Trophoblast cell (in vitro differentiated cells and primary cell): ENCODE measurements around the gene CENPE.
"Not testable (repeated sequence)": the region's sequence is repeated elsewhere in the genome, so short reads cannot be mapped to it uniquely, and the experiment has no call there.

Experiments used
- DNase-seq, 2 donors: peaks; one replicate each; pipeline ENCODE4 v3.0.0-alpha.2; 2016
- H2AFZ ChIP-seq: 2 replicates; pipeline ENCODE4 v1.6.1; 2013; ENCODE audit warnings: low read length, moderate library complexity, mild to moderate bottlenecking; ENCODE audit not compliant: insufficient read depth, poor library complexity
- H2AK5ac ChIP-seq: 2 replicates; pipeline ENCODE4 v1.6.1; 2013; ENCODE audit warnings: mild to moderate bottlenecking, low read length
- H2BK120ac ChIP-seq: 2 replicates; pipeline ENCODE4 v1.6.1; 2013; ENCODE audit warnings: low read length, mild to moderate bottlenecking, moderate library complexity; ENCODE audit not compliant: insufficient read depth, poor library complexity
- H2BK12ac ChIP-seq: 2 replicates; pipeline ENCODE4 v1.6.1; 2013; ENCODE audit warnings: mild to moderate bottlenecking, low read length, moderate library complexity
- H2BK5ac ChIP-seq: 2 replicates; pipeline ENCODE4 v1.6.1; 2013; ENCODE audit warnings: low read length, low read depth, moderate library complexity, mild to moderate bottlenecking; ENCODE audit not compliant: poor library complexity
- H3K14ac ChIP-seq: 2 replicates; pipeline ENCODE4 v1.6.1; 2013; ENCODE audit warnings: mild to moderate bottlenecking, low read length
- H3K18ac ChIP-seq: 2 replicates; pipeline ENCODE4 v1.6.1; 2013; ENCODE audit warnings: mild to moderate bottlenecking, low read length
- H3K23ac ChIP-seq: 2 replicates; pipeline ENCODE4 v1.6.1; 2013; ENCODE audit warnings: low read length
- H3K27ac ChIP-seq: 2 replicates; pipeline ENCODE4 v1.5.1; 2013; ENCODE audit warnings: low read depth, mild to moderate bottlenecking, inconsistent platforms, low read length, moderate library complexity
- H3K27me3 ChIP-seq: 2 replicates; pipeline ENCODE4 v1.6.1; 2013; ENCODE audit warnings: inconsistent platforms, mild to moderate bottlenecking, low read length, moderate library complexity; ENCODE audit not compliant: insufficient read depth
- H3K36me3 ChIP-seq, 2 experiments: 1 replicate in 1 of 2; 2 replicates in 1 of 2; pipeline ENCODE4 v1.6.1; 2013; ENCODE audit warnings: low read length in 2 of 2, mild to moderate bottlenecking in 2 of 2, moderate library complexity in 1 of 2; ENCODE audit not compliant: insufficient read depth in 2 of 2, control insufficient read depth in 1 of 2
- H3K4ac ChIP-seq: 2 replicates; pipeline ENCODE4 v1.6.1; 2013; ENCODE audit warnings: low read depth, mild to moderate bottlenecking, low read length, moderate library complexity
- H3K4me1 ChIP-seq, 2 experiments: 1 replicate in 1 of 2; 2 replicates in 1 of 2; pipeline ENCODE4 v1.6.1; 2013; ENCODE audit warnings: low read length in 2 of 2, mild to moderate bottlenecking in 2 of 2, moderate library complexity in 1 of 2; ENCODE audit not compliant: insufficient read depth in 2 of 2, control insufficient read depth in 1 of 2
- H3K4me2 ChIP-seq: 2 replicates; pipeline ENCODE4 v1.6.1; 2013; ENCODE audit warnings: inconsistent platforms, mild to moderate bottlenecking, low read length, moderate library complexity
- H3K4me3 ChIP-seq: 2 replicates; pipeline ENCODE4 v1.5.1; 2013; ENCODE audit warnings: mild to moderate bottlenecking, low read depth, low read length, inconsistent platforms
- H3K79me1 ChIP-seq: one replicate; pipeline ENCODE4 v1.6.1; 2013; ENCODE audit warnings: low read length
- H3K79me2 ChIP-seq: 2 replicates; pipeline ENCODE4 v1.6.1; 2013; ENCODE audit warnings: low read length, mild to moderate bottlenecking; ENCODE audit not compliant: control insufficient read depth, insufficient read depth, poor library complexity
- H3K9ac ChIP-seq: 2 replicates; pipeline ENCODE4 v1.6.1; 2013; ENCODE audit warnings: mild to moderate bottlenecking, low read length
- H3K9me3 ChIP-seq: 2 replicates; pipeline ENCODE4 v1.6.1; 2013; ENCODE audit warnings: low read depth, mild to moderate bottlenecking, control low read depth, inconsistent platforms, low read length; ENCODE audit not compliant: insufficient read depth
- H4K12ac ChIP-seq: 2 replicates; pipeline ENCODE4 v1.6.1; 2013; ENCODE audit warnings: low read depth, mild to moderate bottlenecking, low read length, moderate library complexity
- H4K8ac ChIP-seq: 2 replicates; pipeline ENCODE4 v1.6.1; 2013; ENCODE audit warnings: low read depth, mild to moderate bottlenecking, low read length, moderate library complexity
- H4K91ac ChIP-seq: one replicate; pipeline ENCODE4 v1.6.1; 2013; ENCODE audit warnings: low read depth, mild to moderate bottlenecking, low read length, moderate library complexity
- WGBS: extraction: QIAGEN DNeasy Blood & Tissue Kit; methylation state at CpG from one replicate; pipeline ENCODE4 v1.1.7; 2013; ENCODE audit warnings: missing lambda C conversion rate; ENCODE audit not compliant: insufficient read length, insufficient coverage; ENCODE audit errors: extremely low coverage; 5-methylcytosine and 5-hydroxymethylcytosine counted together

The CENPE gene

DNA sequence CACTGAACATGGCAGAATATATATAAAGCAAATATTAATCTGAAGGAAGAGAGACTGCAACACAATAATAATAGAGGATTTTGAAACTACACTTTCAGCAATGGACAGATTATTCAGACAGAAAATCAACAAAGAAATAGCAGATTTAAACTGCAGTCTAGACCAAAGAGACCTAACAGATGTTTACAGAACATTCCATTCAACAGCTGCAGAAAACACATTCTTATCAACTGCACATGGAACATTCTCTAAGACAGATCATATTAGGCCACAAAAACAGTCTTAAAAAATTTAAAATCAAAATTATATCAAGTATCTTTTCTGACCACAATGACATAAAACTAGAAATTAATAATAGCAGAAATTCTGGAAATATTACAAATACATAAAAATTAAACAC, 27.1 kb downstream of the CENPE start:
- H2AK5ac ChIP-seq, result no peak overlapping the region
- no peak for DNase-seq
- no peak overlapping the region for H3K18ac ChIP-seq
- H3K79me1 ChIP-seq, result no peaks in the 10 kb centered on the region
- H2BK5ac ChIP-seq, result no peak overlapping the region
- H4K91ac ChIP-seq, result no peak overlapping the region
- H3K9ac ChIP-seq, result no peak overlapping the region
- H3K4me1 ChIP-seq, result no peaks in the 10 kb centered on the region
- H3K23ac ChIP-seq, result no peak overlapping the region
- no peak overlapping the region for H3K4ac ChIP-seq
- peaks cover 11 to 13% of the 10 kb centered on the region in 2 experiments for H3K36me3 ChIP-seq
- no peaks in the 10 kb centered on the region for H3K9me3 ChIP-seq
- no peak overlapping the region for H2BK12ac ChIP-seq
- no peaks in the 10 kb centered on the region for H3K79me2 ChIP-seq
- H3K14ac ChIP-seq, result no peak overlapping the region
- no peak overlapping the region for H3K27ac ChIP-seq
- H3K4me2 ChIP-seq, result no peak overlapping the region
- no peak overlapping the region for H4K8ac ChIP-seq
- H2AFZ ChIP-seq, result no peak overlapping the region
- H3K27me3 ChIP-seq, result no peaks in the 10 kb centered on the region
- H4K12ac ChIP-seq, result no peak overlapping the region
- no peak overlapping the region for H2BK120ac ChIP-seq
- no peak overlapping the region for H3K4me3 ChIP-seq

DNA sequence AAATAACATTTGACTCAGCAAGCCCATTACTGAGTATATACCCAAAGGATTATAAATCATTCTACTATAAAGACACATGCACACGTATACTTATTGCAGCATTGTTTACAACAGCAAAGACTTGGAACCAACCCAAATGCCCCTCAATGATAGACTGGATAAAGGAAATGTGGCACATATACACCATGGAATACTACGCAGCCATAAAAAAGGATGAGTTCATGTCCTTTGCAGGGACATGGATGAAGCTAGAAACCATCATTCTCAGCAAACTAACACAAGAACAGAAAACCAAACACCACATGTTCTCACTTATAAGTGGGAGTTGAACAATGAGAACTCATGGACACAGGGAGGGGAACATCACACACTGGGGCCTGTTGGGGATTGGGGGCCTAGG, 28.4 kb downstream of the CENPE start:
- no CpG with 5 or more reads among the region's 2 CpGs for WGBS
- not testable (repeated sequence) for H3K14ac ChIP-seq, H4K8ac ChIP-seq, H3K4me2 ChIP-seq, H3K9ac ChIP-seq, H3K27me3 ChIP-seq, H3K18ac ChIP-seq, H2AFZ ChIP-seq, H3K9me3 ChIP-seq, H4K12ac ChIP-seq, DNase-seq, H2BK12ac ChIP-seq, H4K91ac ChIP-seq, H3K27ac ChIP-seq, H3K4me3 ChIP-seq, H2BK120ac ChIP-seq, H3K4ac ChIP-seq, H2BK5ac ChIP-seq, H3K23ac ChIP-seq, H3K4me1 ChIP-seq, H3K79me2 ChIP-seq, H2AK5ac ChIP-seq, H3K79me1 ChIP-seq
- peaks cover 11 to 13% of the 10 kb centered on the region in 2 experiments for H3K36me3 ChIP-seq

DNA sequence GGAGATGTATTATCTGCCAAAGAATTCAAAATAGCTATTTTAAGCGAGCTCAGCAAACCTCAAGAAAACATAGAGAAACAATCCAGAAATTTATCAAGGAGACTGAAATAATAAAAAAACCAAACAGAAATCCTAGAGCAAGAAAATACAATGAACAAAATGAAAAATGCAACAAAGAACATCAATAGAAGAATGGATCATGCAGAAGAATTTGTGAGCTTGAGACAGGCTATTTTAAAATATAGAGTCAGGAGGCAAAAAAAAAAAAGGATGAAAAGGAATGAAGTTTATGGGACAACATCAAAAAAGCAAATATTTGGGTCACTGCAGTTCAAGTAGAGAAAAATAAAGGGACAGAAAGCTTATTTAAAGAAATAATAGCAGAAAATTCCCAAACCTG, 29.1 kb downstream of the CENPE start:
- Histone ChIP-seq H4K12ac (no peak overlapping the region), H3K9me3 (no peaks in the 10 kb centered on the region), H4K91ac (no peak overlapping the region), H4K8ac (no peak overlapping the region), H3K23ac (no peak overlapping the region), H2AFZ (no peak overlapping the region), H3K14ac (no peak overlapping the region), H3K18ac (no peak overlapping the region), H2BK120ac (no peak overlapping the region), H3K9ac (no peak overlapping the region), H3K4ac (no peak overlapping the region), H3K36me3 (peaks cover 11 to 13% of the 10 kb centered on the region in 2 experiments), H3K4me1 (no peaks in the 10 kb centered on the region), H3K4me2 (no peak overlapping the region), H2BK12ac (no peak overlapping the region), H3K27ac (no peak overlapping the region), H3K27me3 (no peaks in the 10 kb centered on the region), H2BK5ac (no peak overlapping the region), H3K4me3 (no peak overlapping the region), H3K79me2 (no peaks in the 10 kb centered on the region), H2AK5ac (no peak overlapping the region), H3K79me1 (no peaks in the 10 kb centered on the region)
- WGBS, result no CpG with 5 or more reads among the region's 1 CpG
- DNase-seq, result no peak

DNA sequence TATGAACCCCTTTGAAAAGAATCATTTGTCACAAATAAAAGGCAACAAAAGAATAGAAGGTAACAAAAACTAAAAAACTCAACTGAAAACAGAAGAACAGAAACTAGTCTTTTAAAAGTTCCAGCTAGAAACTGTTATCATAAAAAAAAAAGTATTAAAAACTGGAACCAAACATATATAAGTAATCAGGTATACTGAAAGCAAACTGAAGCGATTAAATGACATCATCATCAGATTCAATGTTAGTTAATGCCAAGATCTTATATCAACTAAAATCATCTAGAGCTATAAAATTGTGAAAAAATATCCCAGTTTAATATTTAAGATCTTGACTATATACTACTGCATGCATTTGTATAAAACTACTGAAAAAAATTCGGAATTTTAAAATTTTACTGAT, 36.0 kb downstream of the CENPE start:
- Histone ChIP-seq H3K79me2 (no peaks in the 10 kb centered on the region), H3K9me3 (no peaks in the 10 kb centered on the region), H3K36me3 (peaks cover 3% of the 10 kb centered on the region in 2 experiments), H4K91ac (no peak overlapping the region), H3K27ac (no peak overlapping the region), H3K79me1 (no peaks in the 10 kb centered on the region), H3K14ac (no peak overlapping the region), H3K4me2 (no peak overlapping the region), H2AFZ (no peak overlapping the region), H2BK120ac (no peak overlapping the region), H3K4ac (no peak overlapping the region), H3K4me3 (no peak overlapping the region), H3K23ac (no peak overlapping the region), H2BK12ac (no peak overlapping the region), H4K8ac (no peak overlapping the region), H3K4me1 (no peaks in the 10 kb centered on the region), H3K9ac (no peak overlapping the region), H3K27me3 (no peaks in the 10 kb centered on the region), H3K18ac (no peak overlapping the region), H2AK5ac (no peak overlapping the region), H4K12ac (no peak overlapping the region), H2BK5ac (no peak overlapping the region)
- no CpG with 5 or more reads among the region's 2 CpGs for WGBS
- DNase-seq, result no peak
